Measurements from ENCODE around the gene ZMIZ1. TPM values are rescaled to one million over a fixed set of nuclear protein-coding genes. Genes with fewer than 3 reads are reported as not detected.

Gene ZMIZ1
- total RNA-seq, 1 experiment from 2014 or later: 28.4 TPM

DNA sequence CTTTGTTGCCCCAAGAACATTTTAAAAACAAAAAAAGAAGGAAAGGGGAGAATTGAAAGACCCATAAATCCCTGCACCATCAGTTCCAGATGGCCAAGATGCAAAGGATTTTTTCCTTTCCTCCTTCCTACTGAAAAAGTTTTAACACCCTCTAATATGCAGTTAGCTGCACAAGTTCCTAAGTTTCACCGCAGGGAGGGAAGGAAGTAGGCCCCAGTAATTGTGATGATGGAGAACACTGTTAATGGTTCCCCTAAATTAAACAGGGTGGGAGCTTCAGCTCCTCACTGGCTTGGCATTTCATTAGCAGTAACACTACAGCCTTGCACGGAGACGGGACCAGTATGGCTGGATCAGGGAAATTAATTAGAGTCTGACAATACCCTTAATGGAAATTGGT is 214.8 kb downstream of the ZMIZ1 start:
- Histone ChIP-seq H3K9me3 (ENCODE audit: control insufficient read depth in 1 of 2, insufficient read depth in 1 of 2, low read depth in 1 of 2, low read length in 2 of 2) (no peaks in the 10 kb centered on the region), H3K36me3 (ENCODE audit: control insufficient read depth in 1 of 2, insufficient read depth in 2 of 2, low read length in 2 of 2) (no peaks in the 10 kb centered on the region; a peak in 1 of 4 replicates), H3K9me2 (ENCODE audit: insufficient read depth) (no peaks in the 10 kb centered on the region), H2AFZ (ENCODE audit: low read depth, low read length, poor library complexity, severe bottlenecking) (no peak overlapping the region), H3K9ac (ENCODE audit: low read length) (no peak overlapping the region), H3K4me3 (replicated peaks in 1 of 2; ENCODE audit: low read depth in 1 of 2, low read length in 2 of 2) (no peak overlapping the region), H3K4me2 (ENCODE audit: low read length) (no peak overlapping the region), H3K4me1 (ENCODE audit: control insufficient read depth in 1 of 2, insufficient read depth in 2 of 2, low read length in 2 of 2) (0 out of 4 replicates have a peak, but pooled peaks cover 0 to 4% of the 10 kb centered on the region in 2 experiments), H4K20me1 (ENCODE audit: insufficient read depth) (no peaks in the 10 kb centered on the region), H3K27me3 (ENCODE audit: insufficient read depth, low read length) (no peaks in the 10 kb centered on the region), H3K27ac (ENCODE audit: low read depth, low read length) (no peak overlapping the region), H3K79me2 (ENCODE audit: insufficient read depth, low read length) (no peaks in the 10 kb centered on the region)
- DNase-seq (ENCODE audit: low read depth, low spot score) (no peak), ATAC-seq (no peak)
- no TSS peak for BruUV-seq (replicated peaks)
- CTCF ChIA-PET: no interaction called here
- TF ChIP-seq EZH2phosphoT487 (IDR thresholded peaks at IDR 0.05; ENCODE audit: borderline replicate concordance) (no peak), CBX3 (IDR thresholded peaks at IDR 0.05; ENCODE audit: low read depth) (no peak), SIN3A (IDR thresholded peaks at IDR 0.05; ENCODE audit: low read depth) (no peak), EGR1 (IDR thresholded peaks at IDR 0.05; ENCODE audit: low read depth) (no peak), JUND (IDR thresholded peaks at IDR 0.05) (no peak), ZNF274 (IDR thresholded peaks at IDR 0.05; ENCODE audit: low read depth, low read length) (no peak), CEBPB (IDR thresholded peaks at IDR 0.05; ENCODE audit: low read depth) (no peak), SP1 (IDR thresholded peaks at IDR 0.05; ENCODE audit: low read depth) (no peak)
- TF ChIP-seq, protein P1, sequence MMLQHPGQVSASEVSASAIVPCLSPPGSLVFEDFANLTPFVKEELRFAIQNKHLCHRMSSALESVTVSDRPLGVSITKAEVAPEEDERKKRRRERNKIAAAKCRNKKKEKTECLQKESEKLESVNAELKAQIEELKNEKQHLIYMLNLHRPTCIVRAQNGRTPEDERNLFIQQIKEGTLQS (IDR thresholded peaks at IDR 0.05): no peak
- TF ChIP-seq, protein P2, sequence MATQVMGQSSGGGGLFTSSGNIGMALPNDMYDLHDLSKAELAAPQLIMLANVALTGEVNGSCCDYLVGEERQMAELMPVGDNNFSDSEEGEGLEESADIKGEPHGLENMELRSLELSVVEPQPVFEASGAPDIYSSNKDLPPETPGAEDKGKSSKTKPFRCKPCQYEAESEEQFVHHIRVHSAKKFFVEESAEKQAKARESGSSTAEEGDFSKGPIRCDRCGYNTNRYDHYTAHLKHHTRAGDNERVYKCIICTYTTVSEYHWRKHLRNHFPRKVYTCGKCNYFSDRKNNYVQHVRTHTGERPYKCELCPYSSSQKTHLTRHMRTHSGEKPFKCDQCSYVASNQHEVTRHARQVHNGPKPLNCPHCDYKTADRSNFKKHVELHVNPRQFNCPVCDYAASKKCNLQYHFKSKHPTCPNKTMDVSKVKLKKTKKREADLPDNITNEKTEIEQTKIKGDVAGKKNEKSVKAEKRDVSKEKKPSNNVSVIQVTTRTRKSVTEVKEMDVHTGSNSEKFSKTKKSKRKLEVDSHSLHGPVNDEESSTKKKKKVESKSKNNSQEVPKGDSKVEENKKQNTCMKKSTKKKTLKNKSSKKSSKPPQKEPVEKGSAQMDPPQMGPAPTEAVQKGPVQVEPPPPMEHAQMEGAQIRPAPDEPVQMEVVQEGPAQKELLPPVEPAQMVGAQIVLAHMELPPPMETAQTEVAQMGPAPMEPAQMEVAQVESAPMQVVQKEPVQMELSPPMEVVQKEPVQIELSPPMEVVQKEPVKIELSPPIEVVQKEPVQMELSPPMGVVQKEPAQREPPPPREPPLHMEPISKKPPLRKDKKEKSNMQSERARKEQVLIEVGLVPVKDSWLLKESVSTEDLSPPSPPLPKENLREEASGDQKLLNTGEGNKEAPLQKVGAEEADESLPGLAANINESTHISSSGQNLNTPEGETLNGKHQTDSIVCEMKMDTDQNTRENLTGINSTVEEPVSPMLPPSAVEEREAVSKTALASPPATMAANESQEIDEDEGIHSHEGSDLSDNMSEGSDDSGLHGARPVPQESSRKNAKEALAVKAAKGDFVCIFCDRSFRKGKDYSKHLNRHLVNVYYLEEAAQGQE (IDR thresholded peaks at IDR 0.05; ENCODE audit: low read depth): no peak
- TF ChIP-seq, protein P3, sequence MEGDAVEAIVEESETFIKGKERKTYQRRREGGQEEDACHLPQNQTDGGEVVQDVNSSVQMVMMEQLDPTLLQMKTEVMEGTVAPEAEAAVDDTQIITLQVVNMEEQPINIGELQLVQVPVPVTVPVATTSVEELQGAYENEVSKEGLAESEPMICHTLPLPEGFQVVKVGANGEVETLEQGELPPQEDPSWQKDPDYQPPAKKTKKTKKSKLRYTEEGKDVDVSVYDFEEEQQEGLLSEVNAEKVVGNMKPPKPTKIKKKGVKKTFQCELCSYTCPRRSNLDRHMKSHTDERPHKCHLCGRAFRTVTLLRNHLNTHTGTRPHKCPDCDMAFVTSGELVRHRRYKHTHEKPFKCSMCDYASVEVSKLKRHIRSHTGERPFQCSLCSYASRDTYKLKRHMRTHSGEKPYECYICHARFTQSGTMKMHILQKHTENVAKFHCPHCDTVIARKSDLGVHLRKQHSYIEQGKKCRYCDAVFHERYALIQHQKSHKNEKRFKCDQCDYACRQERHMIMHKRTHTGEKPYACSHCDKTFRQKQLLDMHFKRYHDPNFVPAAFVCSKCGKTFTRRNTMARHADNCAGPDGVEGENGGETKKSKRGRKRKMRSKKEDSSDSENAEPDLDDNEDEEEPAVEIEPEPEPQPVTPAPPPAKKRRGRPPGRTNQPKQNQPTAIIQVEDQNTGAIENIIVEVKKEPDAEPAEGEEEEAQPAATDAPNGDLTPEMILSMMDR (IDR thresholded peaks at IDR 0.05 in 2 of 3, conservative IDR thresholded peaks at IDR 0.05 in 1 of 3; ENCODE audit: borderline replicate concordance in 1 of 3, insufficient read depth in 1 of 3, low read depth in 2 of 3, low read length in 2 of 3): no peak
- TF ChIP-seq, protein P4, sequence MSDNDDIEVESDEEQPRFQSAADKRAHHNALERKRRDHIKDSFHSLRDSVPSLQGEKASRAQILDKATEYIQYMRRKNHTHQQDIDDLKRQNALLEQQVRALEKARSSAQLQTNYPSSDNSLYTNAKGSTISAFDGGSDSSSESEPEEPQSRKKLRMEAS (IDR thresholded peaks at IDR 0.05): no peak
- POLR2A ChIA-PET: no interaction called here
- RAD21 ChIA-PET (ENCODE audit: low non-redundant PET in 1 of 2, low total read pairs in 2 of 2, uncharacterized antibody in 2 of 2, unreplicated experiment in 2 of 2): interaction anchor here in 1 of 2 experiments (0.7 kb wide), 1 partner anchor 530 kb away, joined by 3 read pairs; no protein-coding TSS in a partner anchor
- intact Hi-C loops (cut with micrococcal nuclease): no loop called here
